ENCODE results near the gene BABAM2.

The BABAM2 gene

DNA sequence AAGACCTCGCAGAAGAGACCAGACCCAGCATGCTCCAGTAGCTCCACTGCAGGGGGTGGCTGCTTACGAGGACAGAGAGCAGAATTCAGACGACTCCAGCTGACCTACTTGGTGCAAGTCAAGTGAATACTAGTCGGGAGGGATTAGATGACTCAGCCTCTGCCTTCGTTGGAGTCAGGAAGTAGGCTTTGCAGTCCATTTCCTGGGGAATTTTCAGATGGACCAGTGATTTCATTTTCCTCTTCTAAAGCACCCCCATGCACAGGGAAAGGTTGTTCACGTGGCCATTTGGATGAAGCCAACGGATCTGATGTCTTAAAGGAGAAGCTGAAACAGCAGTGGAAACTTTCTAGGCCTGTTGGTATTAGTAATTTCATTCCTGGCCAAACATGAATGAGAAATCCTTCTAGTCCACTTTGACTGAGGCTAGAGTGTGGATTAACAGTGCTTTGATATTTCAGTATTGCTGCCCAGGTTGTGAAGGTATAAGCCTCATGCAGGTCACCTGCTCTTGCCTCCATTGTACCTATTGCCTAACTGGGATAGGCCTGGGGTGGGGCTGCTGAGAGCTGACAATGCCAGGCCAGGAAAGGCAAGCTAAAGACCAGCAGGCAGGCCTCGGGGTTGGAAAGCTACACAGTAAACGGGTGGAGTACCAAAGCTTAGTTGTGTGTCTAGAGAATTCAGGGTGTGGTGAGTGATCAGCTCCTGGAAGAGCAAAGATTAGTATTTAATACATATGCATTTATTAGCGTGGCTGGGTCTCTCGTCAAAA is 384.6 kb downstream of the BABAM2 start:
- Histone ChIP-seq H3K4me3 (ENCODE audit: extremely low read depth, insufficient read depth, low read length, poor library complexity, severe bottlenecking) (no peak overlapping the region), H3K4me1 (ENCODE audit: control insufficient read depth, insufficient read depth, low read length, poor library complexity, severe bottlenecking) (peaks cover 42% of the 10 kb centered on the region), H3K9me3 (ENCODE audit: control insufficient read depth, low read length) (no peaks in the 10 kb centered on the region), H3K27ac (ENCODE audit: low read depth, low read length, severe bottlenecking) (peak overlapping the region; percentile 77), H3K36me3 (ENCODE audit: control insufficient read depth, insufficient read depth, low read length) (no peaks in the 10 kb centered on the region)
- 34 to 35% methylated on average over 6 to 7 of the region's 11 CpGs for WGBS, 2 experiments (ENCODE audit: insufficient coverage in 2 of 2)

GRCh38 chr2:28276076-28276618 is 385.6 kb downstream of the BABAM2 start:
- Histone ChIP-seq H3K4me3 (ENCODE audit: extremely low read depth, insufficient read depth, low read length, poor library complexity, severe bottlenecking) (no peak overlapping the region), H3K36me3 (ENCODE audit: control insufficient read depth, insufficient read depth, low read length) (no peaks in the 10 kb centered on the region), H3K27ac (ENCODE audit: low read depth, low read length, severe bottlenecking) (peak overlapping the region; percentile 77), H3K9me3 (ENCODE audit: control insufficient read depth, low read length) (no peaks in the 10 kb centered on the region), H3K4me1 (ENCODE audit: control insufficient read depth, insufficient read depth, low read length, poor library complexity, severe bottlenecking) (peaks cover 32% of the 10 kb centered on the region)
- 65 to 69% methylated on average over 9 to 10 of the region's 11 CpGs for WGBS, 2 experiments (ENCODE audit: insufficient coverage in 2 of 2)

DNA sequence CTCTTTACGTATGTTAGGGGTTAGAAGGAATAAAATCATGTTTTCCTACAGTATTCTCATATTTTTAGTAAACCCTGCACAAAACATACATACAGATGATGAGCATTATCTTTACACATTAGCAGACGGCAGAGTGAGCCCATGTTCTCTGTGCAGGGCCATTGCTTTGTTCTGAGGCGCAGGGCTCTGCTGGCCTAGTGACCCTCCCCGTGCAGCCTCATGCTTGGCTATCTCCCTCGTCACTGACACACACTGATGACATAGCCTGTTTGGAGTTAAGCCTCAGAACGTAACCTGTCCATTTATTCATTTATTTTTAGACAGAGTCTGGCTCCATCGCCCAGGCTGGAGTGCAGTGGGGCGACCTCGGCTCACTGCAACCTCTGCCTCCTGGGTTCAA is 386.3 kb downstream of the BABAM2 start:
- no peaks in the 10 kb centered on the region for H3K9me3 ChIP-seq (ENCODE audit: control insufficient read depth, low read length)
- WGBS, 2 experiments (ENCODE audit: insufficient coverage in 2 of 2): 90 to 95% methylated on average over 7 to 8 of the region's 9 CpGs
- H3K4me1 ChIP-seq (ENCODE audit: control insufficient read depth, insufficient read depth, low read length, poor library complexity, severe bottlenecking): peaks cover 27% of the 10 kb centered on the region
- peak overlapping the region; percentile 77 for H3K27ac ChIP-seq (ENCODE audit: low read depth, low read length, severe bottlenecking)
- H3K36me3 ChIP-seq (ENCODE audit: control insufficient read depth, insufficient read depth, low read length): no peaks in the 10 kb centered on the region
- no peak overlapping the region for H3K4me3 ChIP-seq (ENCODE audit: extremely low read depth, insufficient read depth, low read length, poor library complexity, severe bottlenecking)

DNA sequence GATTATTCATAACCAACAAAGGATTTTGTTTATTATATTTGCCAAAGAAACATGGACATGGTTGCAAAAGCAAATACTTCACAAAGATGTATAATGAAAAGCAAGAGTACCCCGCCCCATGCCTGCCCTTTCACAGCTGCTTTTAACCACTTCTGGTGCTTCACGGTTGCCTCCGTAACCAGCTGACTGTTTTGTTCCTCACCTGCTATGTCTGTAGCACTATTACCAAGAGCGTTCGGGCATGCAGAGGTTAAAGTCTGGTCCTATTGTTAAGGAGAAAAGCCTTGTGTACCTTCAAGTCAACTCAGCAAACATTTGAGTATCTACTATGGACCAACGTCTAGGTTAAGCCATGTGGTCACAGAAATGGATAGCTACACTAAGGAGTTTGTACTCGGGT is 386.9 kb downstream of the BABAM2 start:
- no peaks in the 10 kb centered on the region for H3K9me3 ChIP-seq (ENCODE audit: control insufficient read depth, low read length)
- no peak overlapping the region for H3K27ac ChIP-seq (ENCODE audit: low read depth, low read length, severe bottlenecking)
- WGBS, 2 experiments (ENCODE audit: insufficient coverage in 2 of 2): 94 to 100% methylated on average over 5 to 7 of the region's 7 CpGs
- no peak overlapping the region for H3K4me3 ChIP-seq (ENCODE audit: extremely low read depth, insufficient read depth, low read length, poor library complexity, severe bottlenecking)
- peaks cover 29% of the 10 kb centered on the region for H3K4me1 ChIP-seq (ENCODE audit: control insufficient read depth, insufficient read depth, low read length, poor library complexity, severe bottlenecking)
- H3K36me3 ChIP-seq (ENCODE audit: control insufficient read depth, insufficient read depth, low read length): no peaks in the 10 kb centered on the region

GRCh38 chr2:28279371-28279770 is 388.8 kb downstream of the BABAM2 start:
- WGBS, 2 experiments (ENCODE audit: insufficient coverage in 2 of 2): 100% methylated on average over 1 to 2 of the region's 4 CpGs
- no peak overlapping the region for H3K27ac ChIP-seq (ENCODE audit: low read depth, low read length, severe bottlenecking)
- no peaks in the 10 kb centered on the region for H3K9me3 ChIP-seq (ENCODE audit: control insufficient read depth, low read length)
- no peaks in the 10 kb centered on the region for H3K36me3 ChIP-seq (ENCODE audit: control insufficient read depth, insufficient read depth, low read length)
- H3K4me3 ChIP-seq (ENCODE audit: extremely low read depth, insufficient read depth, low read length, poor library complexity, severe bottlenecking): no peak overlapping the region
- peaks cover 33% of the 10 kb centered on the region for H3K4me1 ChIP-seq (ENCODE audit: control insufficient read depth, insufficient read depth, low read length, poor library complexity, severe bottlenecking)

GRCh38 chr2:28280619-28281018 is 390.1 kb downstream of the BABAM2 start:
- Histone ChIP-seq H3K27ac (ENCODE audit: low read depth, low read length, severe bottlenecking) (no peak overlapping the region), H3K4me3 (ENCODE audit: extremely low read depth, insufficient read depth, low read length, poor library complexity, severe bottlenecking) (no peak overlapping the region), H3K36me3 (ENCODE audit: control insufficient read depth, insufficient read depth, low read length) (no peaks in the 10 kb centered on the region), H3K4me1 (ENCODE audit: control insufficient read depth, insufficient read depth, low read length, poor library complexity, severe bottlenecking) (peaks cover 21% of the 10 kb centered on the region), H3K9me3 (ENCODE audit: control insufficient read depth, low read length) (no peaks in the 10 kb centered on the region)
- 100% methylated on average over 1 to 3 of the region's 4 CpGs for WGBS, 2 experiments (ENCODE audit: insufficient coverage in 2 of 2)

- Histone ChIP-seq H3K4me1 (ENCODE audit: control insufficient read depth, insufficient read depth, low read length, poor library complexity, severe bottlenecking) (peaks cover 20% of the 10 kb centered on the region), H3K27ac (ENCODE audit: low read depth, low read length, severe bottlenecking) (no peak overlapping the region), H3K4me3 (ENCODE audit: extremely low read depth, insufficient read depth, low read length, poor library complexity, severe bottlenecking) (no peak overlapping the region), H3K9me3 (ENCODE audit: control insufficient read depth, low read length) (no peaks in the 10 kb centered on the region), H3K36me3 (ENCODE audit: control insufficient read depth, insufficient read depth, low read length) (no peaks in the 10 kb centered on the region)
- WGBS, 2 experiments (ENCODE audit: insufficient coverage in 2 of 2): no CpG with 5 or more reads among the region's 1 CpG
Observed at GRCh38 chr2:28281739-28282138, 391.2 kb downstream of the BABAM2 start.

- H3K4me1 ChIP-seq (ENCODE audit: control insufficient read depth, insufficient read depth, low read length, poor library complexity, severe bottlenecking): peaks cover 20% of the 10 kb centered on the region
- H3K4me3 ChIP-seq (ENCODE audit: extremely low read depth, insufficient read depth, low read length, poor library complexity, severe bottlenecking): no peak overlapping the region
- H3K36me3 ChIP-seq (ENCODE audit: control insufficient read depth, insufficient read depth, low read length): no peaks in the 10 kb centered on the region
- no peak overlapping the region for H3K27ac ChIP-seq (ENCODE audit: low read depth, low read length, severe bottlenecking)
- H3K9me3 ChIP-seq (ENCODE audit: control insufficient read depth, low read length): no peaks in the 10 kb centered on the region
- 79 to 96% methylated on average over 1 to 3 of the region's 3 CpGs for WGBS, 2 experiments (ENCODE audit: insufficient coverage in 2 of 2)
Observed at GRCh38 chr2:28282248-28282647, 391.7 kb downstream of the BABAM2 start.

DNA sequence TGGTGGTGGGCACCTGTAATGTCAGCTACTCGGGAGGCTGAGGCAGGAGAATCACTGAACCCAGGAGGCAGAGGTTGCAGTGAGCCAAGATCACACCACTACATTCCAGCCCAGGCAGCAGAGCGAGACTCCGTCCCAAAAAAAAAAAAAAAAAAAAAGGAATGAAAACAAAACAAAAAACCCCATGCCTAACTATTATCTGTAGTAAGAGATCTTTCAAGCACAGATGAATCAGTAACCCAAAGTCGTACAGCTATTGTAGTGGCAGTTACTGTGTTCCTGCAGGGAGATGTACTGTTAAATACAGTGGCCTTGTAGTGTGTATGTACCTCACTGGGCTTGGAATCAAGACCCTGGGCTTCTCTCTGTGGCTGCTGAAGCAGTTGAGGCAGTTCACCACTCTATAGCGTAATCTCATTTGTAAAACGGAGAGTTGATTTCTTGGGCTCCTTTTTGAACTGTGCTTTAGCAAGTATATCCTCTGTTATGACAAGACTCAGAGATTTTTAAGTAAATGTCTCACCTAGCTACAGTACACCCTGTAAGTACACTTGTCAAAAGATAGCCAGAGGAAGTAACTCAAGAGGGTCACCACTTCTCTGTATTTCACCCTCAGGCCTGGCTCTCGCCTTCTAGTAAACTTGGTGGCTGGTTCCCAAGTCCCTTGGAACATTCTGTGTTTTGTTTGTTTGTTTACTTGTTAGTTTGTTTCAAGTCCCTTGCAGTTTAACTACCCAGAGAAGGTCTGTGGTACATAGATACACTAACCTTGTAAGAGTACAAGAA is 392.5 kb downstream of the BABAM2 start:
- H3K27ac ChIP-seq (ENCODE audit: low read depth, low read length, severe bottlenecking): peak overlapping the region; percentile 36
- WGBS, 2 experiments (ENCODE audit: insufficient coverage in 2 of 2): 97 to 100% methylated on average over 2 to 4 of the region's 7 CpGs
- no peaks in the 10 kb centered on the region for H3K36me3 ChIP-seq (ENCODE audit: control insufficient read depth, insufficient read depth, low read length)
- H3K4me1 ChIP-seq (ENCODE audit: control insufficient read depth, insufficient read depth, low read length, poor library complexity, severe bottlenecking): peaks cover 20% of the 10 kb centered on the region
- H3K4me3 ChIP-seq (ENCODE audit: extremely low read depth, insufficient read depth, low read length, poor library complexity, severe bottlenecking): no peak overlapping the region
- no peaks in the 10 kb centered on the region for H3K9me3 ChIP-seq (ENCODE audit: control insufficient read depth, low read length)

DNA sequence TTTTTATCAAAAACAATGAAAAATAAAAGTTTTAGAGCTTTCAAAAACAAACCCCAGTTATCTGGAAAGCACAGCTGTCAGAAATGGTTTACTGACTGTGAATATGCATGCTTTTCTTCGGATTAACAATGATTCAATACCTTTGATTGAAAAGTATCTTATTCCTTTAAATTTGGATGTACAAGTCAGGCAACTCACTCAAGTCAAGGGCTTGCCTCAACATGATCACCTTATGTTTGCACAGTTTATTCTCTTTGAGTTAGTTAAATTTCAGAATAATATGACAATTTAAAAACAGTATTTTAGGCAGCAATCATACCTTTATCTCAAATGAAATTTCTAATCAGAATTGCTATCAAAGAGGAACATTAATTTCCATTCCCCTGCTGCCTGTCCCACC is 393.3 kb downstream of the BABAM2 start:
- no peaks in the 10 kb centered on the region for H3K9me3 ChIP-seq (ENCODE audit: control insufficient read depth, low read length)
- H3K4me1 ChIP-seq (ENCODE audit: control insufficient read depth, insufficient read depth, low read length, poor library complexity, severe bottlenecking): peaks cover 20% of the 10 kb centered on the region
- no peak overlapping the region for H3K4me3 ChIP-seq (ENCODE audit: extremely low read depth, insufficient read depth, low read length, poor library complexity, severe bottlenecking)
- no peak overlapping the region for H3K27ac ChIP-seq (ENCODE audit: low read depth, low read length, severe bottlenecking)
- no peaks in the 10 kb centered on the region for H3K36me3 ChIP-seq (ENCODE audit: control insufficient read depth, insufficient read depth, low read length)
- 89% methylated on average over 1 of the region's 1 CpG; no CpG with 5 or more reads in 1 of the 2 experiments for WGBS, 2 experiments (ENCODE audit: insufficient coverage in 2 of 2)

Data from mesodermal cell (in vitro differentiated cells).